ENCODE data around the gene UGT1A3. TPM values are rescaled to one million over a fixed set of nuclear protein-coding genes. Genes with fewer than 3 reads are reported as not detected.

Gene UGT1A3
- total and polyA plus RNA-seq, 10 of the 15 experiments (the other 5 are each of a cell fraction or from before 2014, with no cell fraction given) = not detected

GRCh38 chr2:233791883-233792329 is 63.1 kb downstream of the UGT1A3 start:
- intact Hi-C loops (cut with micrococcal nuclease; ENCODE audit: unreplicated experiment) = no loop called here
- in situ Hi-C loops (cut with MboI) = no loop called here
- H3K36me3 ChIP-seq (ENCODE audit: control insufficient read depth in 2 of 2, insufficient read depth in 2 of 2, low read length in 1 of 2) = no peaks in the 10 kb centered on the region
- ChIA-PET CTCF (no interaction called here), POLR2A (no interaction called here), RAD21 (ENCODE audit: unreplicated experiment) (no interaction called here), SMC1A (ENCODE audit: uncharacterized antibody, unreplicated experiment) (no interaction called here)
- ATAC-seq (no peak), FAIRE-seq (no peak), DNase-seq (ENCODE audit: low read depth, low spot score) (no peak)
- H2AFZ ChIP-seq (ENCODE audit: control insufficient read depth, low read depth, low read length) = no peak overlapping the region
- BruUV-seq (replicated peaks) = no TSS peak
- 14% methylated on average over 7 of the region's 9 CpGs for WGBS (ENCODE audit: insufficient coverage, insufficient replicate concordance, low lambda C conversion rate, missing lambda C conversion rate)
- H3K4me3 ChIP-seq = no peak overlapping the region
- H3K9me3 ChIP-seq (replicated peaks; ENCODE audit: control insufficient read depth, insufficient read depth, low read length) = no peaks in the 10 kb centered on the region
- H4K20me1 ChIP-seq (ENCODE audit: control insufficient read depth, insufficient read depth) = no peaks in the 10 kb centered on the region
- H3K9ac ChIP-seq (ENCODE audit: control insufficient read depth, insufficient read depth, low read length) = no peak overlapping the region
- no peaks in the 10 kb centered on the region; a peak in 1 of 4 replicates for H3K27me3 ChIP-seq (replicated peaks in 1 of 2; ENCODE audit: control insufficient read depth in 2 of 2, insufficient read depth in 2 of 2, low read length in 1 of 2)
- TF ChIP-seq, protein P1, sequence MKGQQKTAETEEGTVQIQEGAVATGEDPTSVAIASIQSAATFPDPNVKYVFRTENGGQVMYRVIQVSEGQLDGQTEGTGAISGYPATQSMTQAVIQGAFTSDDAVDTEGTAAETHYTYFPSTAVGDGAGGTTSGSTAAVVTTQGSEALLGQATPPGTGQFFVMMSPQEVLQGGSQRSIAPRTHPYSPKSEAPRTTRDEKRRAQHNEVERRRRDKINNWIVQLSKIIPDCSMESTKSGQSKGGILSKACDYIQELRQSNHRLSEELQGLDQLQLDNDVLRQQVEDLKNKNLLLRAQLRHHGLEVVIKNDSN (IDR thresholded peaks at IDR 0.05; ENCODE audit: borderline replicate concordance, extremely low read length, insufficient read depth, low read depth, low read length) = no peak
- H3K27ac ChIP-seq (ENCODE audit: control insufficient read depth, insufficient read depth) = no peak overlapping the region
- no peaks in the 10 kb centered on the region for H3K4me1 ChIP-seq (ENCODE audit: control insufficient read depth, insufficient read depth, low read length)
- no peak overlapping the region for H3K4me2 ChIP-seq (ENCODE audit: control insufficient read depth, insufficient read depth)
- H3K79me2 ChIP-seq (ENCODE audit: control insufficient read depth, insufficient read depth, low read length) = no peaks in the 10 kb centered on the region

DNA sequence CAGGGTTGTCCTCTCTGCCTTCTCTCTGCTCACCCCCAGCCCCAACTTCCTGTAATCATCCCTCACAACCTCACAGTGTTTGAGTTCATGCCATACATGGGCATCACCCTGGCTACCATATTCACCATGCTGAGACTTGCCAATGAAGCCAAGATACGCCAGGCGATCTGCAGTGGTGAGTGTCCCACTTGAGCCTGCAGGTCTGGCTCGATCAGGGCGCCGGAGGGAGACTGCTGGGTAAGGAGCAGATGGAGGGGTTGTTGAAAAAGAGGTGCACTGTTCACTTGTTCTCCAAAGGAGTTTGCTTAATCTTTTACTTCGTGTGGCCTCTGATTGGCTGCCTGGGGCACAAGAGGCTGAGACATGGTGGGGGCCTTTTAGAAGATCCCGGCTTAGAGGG is 63.9 kb downstream of the UGT1A3 start:
- no peaks in the 10 kb centered on the region for H3K79me2 ChIP-seq (ENCODE audit: control insufficient read depth, insufficient read depth, low read length)
- no peaks in the 10 kb centered on the region for H4K20me1 ChIP-seq (ENCODE audit: control insufficient read depth, insufficient read depth)
- no peak for DNase-seq (ENCODE audit: low read depth, low spot score)
- TF ChIP-seq EGR1 (IDR thresholded peaks at IDR 0.05; ENCODE audit: borderline replicate concordance in 1 of 2, low read depth in 2 of 2, low read length in 2 of 2) (no peak), MYC (IDR thresholded peaks at IDR 0.05; ENCODE audit: insufficient read depth, insufficient read length, insufficient replicate concordance, low read length, severe bottlenecking) (no peak), IKZF2 (IDR thresholded peaks at IDR 0.05) (no peak), PAX5 (IDR thresholded peaks at IDR 0.05; ENCODE audit: borderline replicate concordance, low read depth, low read length) (no peak), BCLAF1 (IDR thresholded peaks at IDR 0.05) (no peak), EZH2 (IDR thresholded peaks at IDR 0.05; ENCODE audit: borderline replicate concordance, control insufficient read depth, low read depth, low read length) (no peak)
- H3K9me3 ChIP-seq (replicated peaks; ENCODE audit: control insufficient read depth, insufficient read depth, low read length) = no peaks in the 10 kb centered on the region
- no peak overlapping the region for H2AFZ ChIP-seq (ENCODE audit: control insufficient read depth, low read depth, low read length)
- H3K4me2 ChIP-seq (ENCODE audit: control insufficient read depth, insufficient read depth) = no peak overlapping the region
- BruUV-seq (replicated peaks) = no TSS peak
- H3K27ac ChIP-seq (ENCODE audit: control insufficient read depth, insufficient read depth) = no peak overlapping the region
- ChIA-PET CTCF (no interaction called here), RAD21 (ENCODE audit: unreplicated experiment) (no interaction called here), SMC1A (ENCODE audit: uncharacterized antibody, unreplicated experiment) (no interaction called here), POLR2A (no interaction called here)
- no peak for ATAC-seq
- no peaks in the 10 kb centered on the region for H3K4me1 ChIP-seq (ENCODE audit: control insufficient read depth, insufficient read depth, low read length)
- H3K27me3 ChIP-seq (replicated peaks in 1 of 2; ENCODE audit: control insufficient read depth in 2 of 2, insufficient read depth in 2 of 2, low read length in 1 of 2) = no peaks in the 10 kb centered on the region; a peak in 1 of 4 replicates
- no peak for FAIRE-seq
- in situ Hi-C loops (cut with MboI) = no loop called here
- no peaks in the 10 kb centered on the region for H3K36me3 ChIP-seq (ENCODE audit: control insufficient read depth in 2 of 2, insufficient read depth in 2 of 2, low read length in 1 of 2)
- H3K9ac ChIP-seq (ENCODE audit: control insufficient read depth, insufficient read depth, low read length) = no peak overlapping the region
- no peak overlapping the region for H3K4me3 ChIP-seq
- 30% methylated on average over 7 of the region's 7 CpGs for WGBS (ENCODE audit: insufficient coverage, insufficient replicate concordance, low lambda C conversion rate, missing lambda C conversion rate)
- intact Hi-C loops (cut with micrococcal nuclease; ENCODE audit: unreplicated experiment) = no loop called here

Data from GM12878 (cell line).